ENCODE data around the gene SEZ6L.

Gene SEZ6L

GRCh38 chr22:26239581-26239980 lies 70.3 kb downstream of the SEZ6L start:
- DNase-seq (ENCODE audit: low read depth in 4 of 4, low spot score in 1 of 4) = no peak

- DNase-seq (ENCODE audit: low read depth in 4 of 4, low spot score in 1 of 4) = no peak
These were observed 72.1 kb downstream of the SEZ6L start for GRCh38 chr22:26241361-26241760.

GRCh38 chr22:26245001-26245400 lies 75.7 kb downstream of the SEZ6L start:
- DNase-seq (ENCODE audit: low read depth in 4 of 4, low spot score in 1 of 4) = no peak

DNA sequence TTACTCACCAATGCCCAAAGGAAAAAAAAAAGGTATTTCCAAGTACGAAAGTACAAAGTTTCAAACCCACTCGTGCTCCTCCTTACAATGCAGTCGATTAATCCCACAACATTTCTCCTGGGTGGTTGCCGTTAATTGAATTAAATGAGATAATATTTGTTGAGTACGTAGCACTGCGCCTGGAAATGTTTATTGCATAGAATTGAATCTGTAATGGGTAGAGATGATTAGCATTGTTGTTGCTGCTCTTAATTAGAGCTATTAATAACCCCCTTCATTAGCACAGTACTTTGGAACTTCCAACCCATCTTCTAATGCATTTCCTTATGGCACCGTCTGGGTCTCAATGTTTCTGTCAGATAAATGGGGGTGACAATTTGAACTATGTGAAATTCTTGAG lies 77.3 kb downstream of the SEZ6L start:
- no peak for DNase-seq (ENCODE audit: low read depth in 4 of 4, low spot score in 1 of 4)

DNA sequence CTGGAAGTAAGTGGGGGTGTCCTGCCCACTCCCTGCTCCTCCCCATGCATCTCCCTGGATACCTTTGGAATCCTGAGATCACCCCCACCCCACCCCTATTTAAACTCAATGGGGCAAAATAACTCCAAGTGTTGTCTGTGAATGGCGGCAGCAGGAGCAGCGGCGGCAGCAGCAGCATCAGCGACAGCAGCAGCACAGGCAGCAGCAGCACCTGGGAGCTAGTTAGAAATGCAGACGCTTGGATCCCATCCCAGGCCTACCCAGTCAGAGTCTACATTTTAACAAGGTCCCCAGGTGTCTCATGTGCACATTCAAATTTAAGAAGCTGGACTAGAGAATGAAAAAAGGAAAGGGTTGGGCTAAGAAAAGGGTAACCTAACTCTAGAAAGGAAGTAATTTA lies 82.6 kb downstream of the SEZ6L start:
- DNase-seq (ENCODE audit: low read depth in 4 of 4, low spot score in 1 of 4) = no peak

GRCh38 chr22:26259510-26259909 lies 90.2 kb downstream of the SEZ6L start:
- DNase-seq (ENCODE audit: low read depth in 4 of 4, low spot score in 1 of 4) = no peak

GRCh38 chr22:26264162-26264561 lies 94.9 kb downstream of the SEZ6L start:
- DNase-seq (ENCODE audit: low read depth in 4 of 4, low spot score in 1 of 4) = no peak

- no peak for DNase-seq (ENCODE audit: low read depth in 4 of 4, low spot score in 1 of 4)
These were observed 96.0 kb downstream of the SEZ6L start for GRCh38 chr22:26265281-26265680.

GRCh38 chr22:26265909-26266308 lies 96.6 kb downstream of the SEZ6L start:
- no peak for DNase-seq (ENCODE audit: low read depth in 4 of 4, low spot score in 1 of 4)

DNA sequence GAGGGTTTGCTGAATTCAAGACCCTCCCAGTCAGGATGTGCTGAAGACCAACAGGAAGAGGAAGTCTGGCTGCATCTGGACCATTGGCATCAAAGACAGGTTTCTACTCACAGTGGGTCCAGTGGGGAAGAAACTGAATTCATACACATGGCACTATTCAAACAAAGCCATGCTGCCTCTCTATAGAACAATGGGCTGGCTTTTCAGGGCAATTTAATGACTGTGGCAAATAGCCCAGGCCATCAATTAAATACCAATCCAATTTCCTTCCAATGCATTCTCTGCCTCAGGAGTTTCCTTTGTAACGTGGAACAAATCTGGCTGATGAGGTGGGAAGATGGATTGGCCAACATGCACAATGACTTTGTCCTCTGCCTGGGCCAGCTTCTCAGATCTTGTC lies 98.6 kb downstream of the SEZ6L start:
- no peak for DNase-seq (ENCODE audit: low read depth in 4 of 4, low spot score in 1 of 4)

DNA sequence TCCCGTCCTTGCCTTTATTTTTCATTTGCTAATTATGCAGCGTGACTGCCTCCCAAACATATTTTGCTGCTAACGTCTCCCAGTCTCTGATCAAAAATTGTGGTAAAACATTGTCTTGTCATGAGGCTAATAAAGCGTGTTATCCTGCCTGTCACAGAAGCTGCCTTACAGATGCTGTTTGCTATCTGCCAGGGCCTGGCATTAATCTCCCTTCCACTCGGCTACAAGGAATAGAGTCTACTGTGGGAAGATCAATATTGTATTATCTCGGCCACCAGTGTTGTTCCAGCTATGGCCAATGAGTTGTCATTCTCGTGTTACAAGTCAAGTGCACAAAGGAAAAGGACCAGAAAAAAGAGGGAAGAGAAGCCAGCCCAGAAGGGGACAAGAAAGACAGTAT lies 100.3 kb downstream of the SEZ6L start:
- no peak for DNase-seq (ENCODE audit: low read depth in 4 of 4, low spot score in 1 of 4)

- DNase-seq (ENCODE audit: low read depth in 4 of 4, low spot score in 1 of 4) = no peak
These were observed 102.2 kb downstream of the SEZ6L start for GRCh38 chr22:26271427-26271826.

GRCh38 chr22:26273011-26273675 lies 103.9 kb downstream of the SEZ6L start:
- DNase-seq (ENCODE audit: low read depth in 4 of 4, low spot score in 1 of 4) = no peak

DNA sequence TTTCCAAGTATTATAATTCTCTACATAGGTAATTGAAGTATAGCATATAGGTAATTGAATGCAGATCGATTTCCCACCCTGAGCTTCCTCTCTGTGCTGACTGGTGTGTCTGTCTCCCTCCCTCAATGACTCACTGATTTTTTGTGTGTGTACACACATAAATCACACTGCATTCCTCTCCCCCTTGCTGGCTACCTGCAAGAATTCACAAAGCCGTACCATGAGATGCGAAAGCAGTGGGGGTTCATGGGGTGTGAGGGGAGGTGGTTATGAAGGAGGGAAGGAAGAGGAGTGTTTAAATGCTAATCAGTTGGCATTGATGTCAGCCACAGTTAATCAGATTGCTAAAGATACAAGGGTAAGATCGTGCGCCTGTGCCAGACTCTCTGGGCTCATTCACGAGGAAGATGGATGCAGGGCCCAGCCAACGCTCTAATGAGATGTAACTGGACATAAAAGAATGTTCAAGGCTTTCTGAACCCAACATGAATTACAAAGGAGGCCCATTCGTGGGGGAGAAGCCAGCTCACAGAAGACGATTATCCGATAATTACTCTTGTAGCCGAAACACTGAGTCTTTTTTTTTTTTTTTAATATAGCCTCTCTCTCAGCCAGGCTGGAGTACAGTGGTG lies 107.4 kb downstream of the SEZ6L start:
- no peak for DNase-seq (ENCODE audit: low read depth in 4 of 4, low spot score in 1 of 4)

- no peak for DNase-seq (ENCODE audit: low read depth in 4 of 4, low spot score in 1 of 4)
These were observed 112.7 kb downstream of the SEZ6L start for GRCh38 chr22:26281941-26282340.

GRCh38 chr22:26283330-26283729 lies 114.1 kb downstream of the SEZ6L start:
- DNase-seq (ENCODE audit: low read depth in 4 of 4, low spot score in 1 of 4) = no peak

DNA sequence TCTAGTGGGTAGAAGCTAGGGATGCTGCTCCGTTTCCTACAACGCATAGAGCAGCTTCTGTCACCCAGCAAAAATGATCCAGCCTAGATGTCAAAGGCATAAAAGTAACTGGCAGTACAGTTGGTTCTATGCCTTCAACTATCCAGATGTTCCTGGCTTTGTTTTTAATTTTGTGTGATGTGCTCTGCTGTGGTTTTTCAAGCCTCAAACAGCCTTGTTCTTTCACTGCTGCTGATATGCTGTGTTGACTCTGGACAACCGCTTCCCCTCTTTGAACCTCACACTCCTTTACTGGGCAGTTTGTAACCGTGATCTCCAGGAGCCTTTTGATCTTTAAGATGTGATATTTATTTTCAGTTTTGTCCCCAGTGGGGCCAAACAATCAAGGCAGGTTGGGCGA lies 116.4 kb downstream of the SEZ6L start:
- DNase-seq (ENCODE audit: low read depth in 4 of 4, low spot score in 1 of 4) = no peak

GRCh38 chr22:26286091-26286820 lies 117.0 kb downstream of the SEZ6L start:
- no peak for DNase-seq (ENCODE audit: low read depth in 4 of 4, low spot score in 1 of 4)

DNA sequence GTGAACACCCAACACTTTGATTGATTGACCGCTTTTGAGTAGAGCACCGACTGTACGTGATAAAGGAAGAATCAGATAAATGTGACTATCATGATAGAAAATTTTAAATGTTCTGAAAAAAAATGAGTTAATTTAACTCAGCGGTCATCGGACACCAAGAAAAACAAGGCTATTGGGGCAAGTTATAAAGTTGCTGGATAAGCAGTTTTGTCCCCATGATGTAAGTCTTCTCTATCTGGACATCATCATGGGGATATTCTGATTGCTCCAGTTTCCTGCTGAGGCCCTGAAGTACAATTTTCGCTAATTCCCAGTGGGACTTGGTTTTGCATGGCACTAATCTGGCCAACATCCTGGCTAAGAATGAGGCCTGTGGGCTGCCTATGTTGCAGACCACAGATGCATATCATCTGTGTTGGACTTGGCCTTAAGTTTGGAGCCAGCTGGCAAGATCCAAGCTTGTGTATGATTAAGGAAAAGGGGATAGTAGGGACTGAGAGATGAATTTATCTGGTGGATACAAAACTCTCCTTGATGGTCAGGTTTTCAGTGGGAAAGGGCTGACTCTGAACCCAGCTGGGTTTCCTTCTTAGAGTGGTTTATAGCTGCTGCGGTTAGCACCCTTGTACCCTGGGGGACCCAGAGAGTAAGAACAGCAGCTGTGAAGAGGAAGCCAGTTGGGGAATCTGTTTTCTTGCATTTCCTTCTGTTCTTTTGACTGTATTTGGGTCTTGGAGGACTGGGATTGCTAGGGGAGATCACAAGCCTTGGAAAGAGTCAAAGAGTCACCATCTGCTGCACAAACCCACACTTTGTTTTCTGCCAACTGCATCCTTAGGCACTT lies 118.3 kb downstream of the SEZ6L start:
- no peak for DNase-seq (ENCODE audit: low read depth in 4 of 4, low spot score in 1 of 4)

DNA sequence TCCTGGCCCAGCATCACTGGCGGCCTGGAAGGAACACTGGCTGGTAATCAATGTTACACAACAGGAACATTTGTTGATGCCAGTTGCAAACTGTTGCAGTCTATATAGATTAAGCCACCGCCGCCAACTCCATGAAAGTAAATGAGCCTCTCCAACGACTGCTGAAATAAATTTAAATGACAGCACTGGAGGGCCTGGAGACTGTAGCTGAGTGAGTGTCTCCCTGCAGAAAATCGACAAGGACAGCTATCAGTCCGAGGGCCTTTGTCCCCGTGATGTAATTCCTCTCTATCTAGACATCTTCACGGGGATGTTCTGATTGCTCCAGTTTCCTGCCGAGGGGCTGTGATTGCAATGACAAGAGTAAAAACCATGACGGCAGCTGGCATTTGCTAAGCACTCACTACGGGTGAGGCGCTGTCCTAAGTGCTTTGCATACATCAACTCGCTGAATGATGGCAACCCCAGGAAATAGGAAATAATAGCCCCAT lies 120.4 kb downstream of the SEZ6L start:
- no peak for DNase-seq (ENCODE audit: low read depth in 4 of 4, low spot score in 1 of 4)

DNA sequence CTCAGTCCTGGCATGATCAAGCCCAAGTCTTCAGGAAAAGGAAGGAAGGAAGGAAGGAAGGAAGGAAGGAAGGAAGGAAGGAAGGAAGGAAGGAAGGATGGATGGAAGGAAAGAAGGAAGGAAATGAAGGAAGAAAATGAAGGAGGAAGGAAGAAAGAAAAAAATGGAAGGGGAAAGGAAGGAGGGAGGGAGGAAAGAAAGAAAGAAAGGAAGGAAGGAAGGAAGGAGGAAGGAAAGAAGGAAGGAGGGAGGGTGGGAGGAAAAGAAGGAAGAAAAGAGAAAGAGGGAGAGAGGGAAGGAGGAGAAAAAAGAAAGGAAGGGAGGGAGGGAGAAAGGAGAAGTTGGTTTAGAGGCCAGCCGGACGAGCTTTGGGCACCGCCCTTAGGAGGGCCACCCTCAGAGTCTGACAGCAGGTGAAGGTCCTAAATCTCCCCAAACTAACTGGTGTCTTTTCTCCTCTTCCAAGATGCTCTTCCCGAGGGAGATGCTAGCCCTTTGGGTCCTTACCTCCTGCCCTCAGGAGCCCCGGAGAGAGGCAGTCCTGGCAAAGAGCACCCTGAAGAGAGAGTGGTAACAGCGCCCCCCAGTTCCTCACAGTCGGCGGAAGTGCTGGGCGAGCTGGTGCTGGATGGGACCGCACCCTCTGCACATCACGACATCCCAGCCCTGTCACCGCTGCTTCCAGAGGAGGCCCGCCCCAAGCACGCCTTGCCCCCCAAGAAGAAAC lies 122.8 kb downstream of the SEZ6L start:
- no peak for DNase-seq (ENCODE audit: low read depth in 4 of 4, low spot score in 1 of 4)
